ENCODE measurements around the gene RLF.

- TF ChIP-seq CTCF (IDR thresholded peaks at IDR 0.05; ENCODE audit: low read length) (no peak), EZH2 (IDR thresholded peaks at IDR 0.05; ENCODE audit: borderline replicate concordance, low read length) (no peak)
Measured at GRCh38 chr1:40240390-40240789, 79.2 kb downstream of the RLF start.
